Activated naive CD4-positive, alpha-beta T cell (primary cell): ENCODE measurements around the gene ACKR2.

Source experiments
- DNase-seq, 4 experiments: peaks; one replicate each; lab custom pipeline; 2025; lab: John Stamatoyannopoulos, UW

ACKR2 gene

GRCh38 chr3:42887084-42887483 is 77.8 kb downstream of the ACKR2 start:
- no peak for DNase-seq

GRCh38 chr3:42891042-42891441 is 81.8 kb downstream of the ACKR2 start:
- no peak for DNase-seq

GRCh38 chr3:42892169-42892568 is 82.9 kb downstream of the ACKR2 start:
- DNase-seq: no peak

DNA sequence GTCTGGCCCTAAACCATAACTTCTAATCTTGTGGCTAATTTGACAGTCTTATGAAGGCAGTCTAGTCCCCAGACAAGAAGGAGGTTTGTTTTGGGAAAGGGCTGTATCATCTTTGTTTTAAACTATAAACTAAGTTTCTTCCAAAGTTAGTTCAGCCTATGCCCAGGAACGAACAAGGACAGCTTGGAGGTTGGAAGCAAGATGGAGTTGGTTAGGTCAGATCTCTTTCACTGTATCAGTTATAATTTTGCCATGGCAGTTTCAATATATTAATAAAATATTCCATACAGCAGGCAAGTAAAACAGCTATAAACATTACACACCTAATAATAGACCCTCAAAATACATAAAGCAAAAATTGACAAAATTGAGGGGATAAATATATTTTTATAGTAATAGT is 83.6 kb downstream of the ACKR2 start:
- no peak for DNase-seq

DNA sequence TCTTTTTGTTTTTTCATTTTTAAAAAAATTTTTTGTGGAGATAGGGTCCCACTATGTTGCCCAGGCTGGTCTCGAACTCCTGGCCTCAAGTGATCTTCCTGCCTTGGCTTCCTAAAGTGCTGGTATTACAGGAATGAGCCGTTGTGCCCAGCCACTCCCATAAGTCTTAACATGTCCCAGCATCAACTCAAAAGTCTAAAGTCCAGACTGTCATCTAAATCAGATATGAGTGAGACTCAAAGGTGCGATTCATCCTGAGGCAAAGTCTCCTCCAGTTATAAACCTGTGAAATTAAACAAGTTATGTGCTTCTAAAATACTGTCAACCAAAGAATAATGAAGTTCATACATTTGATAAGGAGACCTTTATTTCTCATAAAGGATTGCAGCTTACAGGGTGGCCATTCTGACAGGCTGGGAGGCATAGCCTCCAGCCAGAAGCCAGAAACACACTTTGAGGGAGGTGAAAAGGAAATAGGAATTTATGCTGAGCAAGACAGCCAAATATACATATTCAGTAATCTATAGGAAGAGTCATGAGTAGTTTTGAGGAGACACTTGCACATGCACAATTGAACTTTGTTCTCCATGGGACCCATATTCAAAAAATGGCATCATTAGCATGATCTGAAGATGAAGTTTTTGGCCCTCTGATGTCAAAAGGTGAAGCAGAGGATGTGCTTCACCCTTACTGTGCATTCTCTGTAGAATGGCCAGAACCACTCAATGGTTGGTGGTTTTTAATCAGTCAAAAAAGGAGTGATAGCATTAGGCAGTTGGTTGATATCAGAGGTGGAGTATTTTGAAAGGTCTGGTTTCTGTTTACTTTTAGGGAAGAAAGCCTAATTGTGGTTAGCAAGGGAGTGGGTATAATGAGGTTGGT is 85.7 kb downstream of the ACKR2 start:
- no peak for DNase-seq

DNA sequence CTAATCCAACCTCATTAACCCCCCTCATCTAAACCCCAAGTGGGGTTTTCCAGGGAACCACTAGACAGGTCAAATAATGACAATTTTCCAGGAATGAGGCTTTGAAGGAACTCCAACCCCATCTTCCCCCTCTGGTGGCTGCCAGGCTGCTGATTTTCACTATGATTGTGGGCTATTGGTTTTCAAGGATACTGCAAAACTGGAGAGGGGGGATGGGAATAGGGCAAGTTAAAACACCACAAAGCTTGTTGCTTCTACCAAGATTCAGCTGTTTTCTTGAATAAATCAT is 86.3 kb downstream of the ACKR2 start:
- no peak for DNase-seq

- no peak for DNase-seq
These were observed 89.8 kb downstream of the ACKR2 start for GRCh38 chr3:42898896-42899675.

GRCh38 chr3:42900226-42901072 is 91.2 kb downstream of the ACKR2 start:
- no peak for DNase-seq

DNA sequence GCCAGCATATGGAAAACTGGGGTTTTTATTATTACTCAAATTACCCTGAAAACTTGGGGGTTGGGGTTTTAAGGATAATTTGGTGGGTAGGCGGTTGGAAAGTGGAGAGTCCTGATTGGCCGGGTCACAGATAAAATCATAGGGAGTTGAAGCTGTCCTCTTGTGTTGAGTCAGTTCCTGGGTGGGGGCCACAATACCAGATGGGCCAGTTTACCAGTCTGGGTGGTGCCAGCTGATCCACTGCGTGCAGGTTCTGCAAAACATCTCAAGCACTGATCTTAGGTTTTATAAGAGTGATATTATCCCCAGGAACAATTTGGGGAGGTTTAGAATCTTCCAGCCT is 91.8 kb downstream of the ACKR2 start:
- no peak for DNase-seq

- no peak for DNase-seq
These were observed 93.0 kb downstream of the ACKR2 start for GRCh38 chr3:42902257-42902656.

DNA sequence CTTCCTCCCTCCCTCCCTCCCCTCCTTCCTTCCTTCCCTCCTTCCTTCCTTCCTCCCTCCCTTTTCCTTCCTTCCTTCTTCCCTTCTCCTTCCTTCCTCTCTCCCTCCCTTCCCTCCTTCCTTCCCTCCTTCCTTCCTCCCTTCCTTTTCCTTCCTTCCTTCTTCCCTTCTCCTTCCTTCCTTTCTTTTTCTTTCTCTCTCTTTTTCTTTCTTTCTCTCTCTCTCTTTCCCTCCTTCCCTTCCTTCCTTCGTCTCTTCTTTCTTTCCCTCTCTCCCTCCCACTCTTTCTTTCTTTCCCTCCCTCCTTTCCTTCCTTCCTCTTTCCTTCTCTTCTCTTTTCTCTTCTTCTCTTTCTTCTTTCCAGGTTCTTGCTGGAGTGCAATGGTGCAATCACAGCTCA is 94.8 kb downstream of the ACKR2 start:
- no peak for DNase-seq

- DNase-seq: no peak
These were observed 96.5 kb downstream of the ACKR2 start for GRCh38 chr3:42905740-42906069.

DNA sequence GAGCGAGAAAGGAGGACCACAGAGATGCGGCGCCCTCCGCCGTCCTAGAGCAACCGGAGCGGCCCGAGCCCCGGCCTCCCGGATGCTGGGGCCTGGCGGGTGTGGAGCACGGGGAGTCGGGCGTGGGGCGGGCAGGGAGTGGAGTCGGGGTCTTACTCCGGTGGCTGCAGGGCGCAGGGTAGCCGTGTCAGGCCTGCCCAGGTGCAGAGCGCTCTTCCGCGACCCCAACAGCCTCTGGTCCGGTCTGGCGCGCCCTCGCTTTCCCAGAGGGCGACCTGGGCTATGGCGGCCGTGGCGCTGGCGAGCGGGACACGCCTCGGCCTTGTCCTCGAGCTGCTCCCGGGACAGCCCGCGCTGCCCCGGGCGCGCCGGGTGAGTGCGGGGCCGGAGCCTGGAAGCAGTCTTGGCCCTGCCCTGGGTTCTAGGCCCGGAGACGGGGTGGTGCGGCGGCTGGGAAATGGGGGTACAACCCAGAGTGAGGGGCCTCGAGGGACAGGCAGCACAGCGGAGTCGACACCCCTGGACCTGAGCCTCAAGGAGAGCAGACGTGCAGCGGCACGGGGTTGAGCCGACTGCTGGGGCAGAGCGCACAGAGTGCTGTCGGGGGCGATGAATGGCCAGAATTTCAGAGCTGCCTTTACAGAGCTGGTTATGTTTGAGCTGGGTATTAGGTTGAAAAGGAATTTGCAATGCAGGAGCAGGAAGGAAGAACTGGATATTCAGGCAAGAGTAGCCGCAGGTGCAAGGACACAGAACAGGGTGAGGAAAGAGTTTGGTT is 97.0 kb downstream of the ACKR2 start, which contains the start of gene ZNF662:
Gene ZNF662 (plus strand): TSS at position 73 of the 778 bp plus-strand sequence. CDS start 1,973 bp downstream, outside the sequence.
- DNase-seq: peak in 1 of 4 experiments; percentile 22

GRCh38 chr3:42906848-42907183 is 97.6 kb downstream of the ACKR2 start:
- no peak for DNase-seq

DNA sequence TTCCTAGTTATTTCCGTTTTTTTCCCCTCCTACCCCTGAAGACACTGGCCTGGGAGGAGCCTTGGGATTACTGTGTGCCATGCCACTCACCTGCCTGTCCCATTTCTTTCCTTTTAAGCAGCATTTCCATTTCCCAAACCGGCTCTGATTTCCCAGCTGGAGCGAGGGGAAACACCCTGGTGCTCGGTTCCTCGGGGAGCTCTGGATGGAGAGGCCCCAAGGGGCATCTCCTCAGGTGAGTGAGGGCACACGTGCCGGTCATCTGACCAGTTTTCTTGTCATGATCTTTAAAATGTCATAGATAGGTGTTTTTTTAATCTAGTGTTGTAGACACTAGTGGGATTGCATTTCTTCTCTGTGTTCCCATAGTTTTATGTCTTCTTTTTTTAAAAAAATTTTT is 99.4 kb downstream of the ACKR2 start:
- no peak for DNase-seq

GRCh38 chr3:42911551-42911950 is 102.3 kb downstream of the ACKR2 start:
- no peak for DNase-seq

- no peak for DNase-seq
These were observed 105.7 kb downstream of the ACKR2 start for GRCh38 chr3:42914771-42915515.
